CD4-positive, alpha-beta T cell treated with Interleukin-10 for 1 hour (primary cell): Measurements from ENCODE around the gene KLKB1.

Source experiments
- DNase-seq: peaks from one replicate; pipeline ENCODE4 v3.0.0-alpha.2; 2020

The KLKB1 gene

DNA sequence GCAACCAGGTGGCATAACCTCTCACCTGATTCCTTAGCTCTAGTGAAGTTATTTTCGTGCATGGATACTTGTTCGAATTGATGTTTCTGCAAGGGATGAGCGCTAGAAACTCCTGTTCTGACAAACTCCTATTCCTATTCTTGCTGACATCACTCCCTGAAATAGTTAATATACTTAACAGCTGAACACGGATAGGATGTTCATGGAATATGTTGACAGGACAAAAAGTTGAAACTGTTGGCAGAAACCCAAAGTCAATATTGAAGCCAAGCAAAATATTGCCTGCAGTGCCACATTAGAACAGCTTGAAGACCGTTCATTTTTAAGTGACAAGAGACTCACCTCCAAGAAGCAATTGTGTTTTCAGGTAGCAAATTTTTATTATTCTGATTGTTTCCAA is at the start of gene KLKB1:
Gene KLKB1, plus strand, starts transcription at position 287 of the 400 bp plus-strand sequence. CDS start 689 bp downstream, outside the sequence.
- no peak for DNase-seq

DNA sequence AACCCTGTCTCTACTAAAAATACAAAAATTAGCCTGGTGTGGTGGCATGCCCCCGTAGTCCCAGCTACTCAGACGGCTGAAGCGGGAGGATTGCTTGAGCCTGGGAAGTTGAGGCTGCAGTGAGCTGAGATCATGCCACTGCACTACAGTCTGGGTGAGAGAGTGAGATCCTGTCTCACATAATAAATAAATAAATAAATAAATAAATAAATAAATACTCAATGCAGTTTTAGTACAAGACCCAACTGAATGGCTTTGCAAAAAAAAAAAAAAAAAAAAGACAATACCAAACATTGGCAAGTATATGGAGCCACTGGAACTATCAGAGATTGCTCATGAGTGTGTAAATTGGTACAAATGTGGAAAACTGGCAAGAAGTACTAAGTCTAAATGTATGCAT is 39.2 kb upstream of the KLKB1 start:
- DNase-seq = no peak

DNA sequence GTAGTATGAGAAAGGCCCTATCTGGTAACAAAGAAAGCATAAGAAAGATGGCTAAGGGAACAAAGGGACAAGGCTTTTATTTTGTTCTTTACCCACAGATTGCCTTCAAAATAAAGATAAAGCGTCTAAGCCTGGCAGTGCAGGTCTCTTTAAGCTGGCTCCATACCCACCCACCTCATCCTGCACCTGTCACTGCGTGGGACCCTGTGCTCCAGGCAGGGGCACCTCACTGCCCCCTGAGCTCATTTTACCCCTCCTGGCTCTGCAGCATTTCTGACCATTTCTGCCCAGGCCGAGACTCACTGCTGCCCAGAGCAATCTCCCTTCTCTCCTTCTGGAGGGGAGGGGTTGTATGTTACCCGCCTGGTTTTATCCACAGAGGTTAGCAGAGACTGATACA is 37.7 kb upstream of the KLKB1 start:
- no peak for DNase-seq

DNA sequence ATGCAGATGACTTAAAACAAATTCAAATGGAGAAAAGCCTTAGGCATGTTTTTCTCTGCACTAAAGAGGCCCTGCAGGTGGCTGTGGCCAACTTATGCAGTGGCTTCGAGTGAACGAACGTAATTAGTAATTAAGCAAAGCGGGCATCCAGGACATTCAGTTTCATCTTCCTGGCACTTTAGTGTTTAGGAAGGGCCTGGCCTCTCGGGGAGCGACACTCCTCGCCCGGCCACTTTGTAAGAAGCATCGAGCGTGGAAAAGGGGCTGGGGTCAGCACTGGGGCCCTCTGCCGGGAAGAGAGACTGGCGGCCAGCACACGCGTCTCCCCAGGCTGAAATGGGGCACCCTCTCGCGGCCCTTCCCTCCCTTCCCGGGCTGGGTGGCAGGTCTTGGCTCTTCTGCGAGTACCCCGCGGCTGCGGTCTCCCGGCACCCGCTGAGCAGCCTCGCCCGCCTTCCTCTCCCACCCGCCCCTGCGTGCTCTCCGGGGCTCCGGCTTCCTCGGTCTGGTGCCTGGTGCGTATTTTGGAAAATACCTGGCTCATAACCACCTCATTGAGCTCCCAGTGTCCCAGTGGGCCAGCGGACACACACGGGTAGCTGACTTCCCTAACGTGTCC is 36.6 kb upstream of the KLKB1 start:
- peak; percentile 56 for DNase-seq

DNA sequence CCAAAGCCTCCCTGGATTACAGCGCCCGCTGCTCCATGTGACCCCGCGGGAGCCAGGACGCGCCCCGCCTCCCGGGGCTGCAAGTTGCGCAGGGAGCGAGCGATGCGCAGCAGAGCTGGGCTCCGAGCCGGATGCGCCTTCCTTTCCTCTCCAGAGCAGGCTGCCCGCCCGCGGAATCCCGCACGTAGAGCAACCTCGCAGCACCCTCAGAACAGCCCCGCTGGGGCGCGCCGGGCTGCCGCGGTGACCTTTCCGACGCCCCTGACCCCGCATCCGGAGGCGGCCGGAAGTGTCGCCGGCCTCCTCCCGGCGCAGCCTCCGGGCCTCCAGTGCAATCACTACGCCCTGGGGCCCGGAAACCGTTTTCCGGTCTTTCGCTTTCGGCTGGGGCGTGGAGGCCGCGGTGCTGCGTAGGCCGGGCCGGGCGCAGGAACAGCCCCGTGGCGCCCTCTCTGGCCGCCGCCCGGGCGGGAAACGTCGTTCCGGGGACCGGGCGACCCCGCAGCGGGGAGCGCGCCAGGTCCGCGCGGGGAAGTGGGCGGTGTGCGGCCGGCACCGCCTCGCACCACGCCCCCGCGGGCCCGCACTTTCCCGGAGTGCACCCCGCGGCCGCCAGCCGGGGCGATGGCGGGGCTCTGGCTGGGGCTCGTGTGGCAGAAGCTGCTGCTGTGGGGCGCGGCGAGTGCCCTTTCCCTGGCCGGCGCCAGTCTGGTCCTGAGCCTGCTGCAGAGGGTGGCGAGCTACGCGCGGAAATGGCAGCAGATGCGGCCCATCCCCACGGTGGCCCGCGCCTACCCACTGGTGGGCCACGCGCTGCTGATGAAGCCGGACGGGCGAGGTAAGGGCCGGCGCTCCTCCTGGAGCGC is 35.9 kb upstream of the KLKB1 start, which contains the start of gene CYP4V2:
Gene CYP4V2, plus strand, starts transcription at position 368 of the 866 bp plus-strand sequence. Its CDS starts 257 bp downstream, at position 625.
- DNase-seq = peak; percentile 90

DNA sequence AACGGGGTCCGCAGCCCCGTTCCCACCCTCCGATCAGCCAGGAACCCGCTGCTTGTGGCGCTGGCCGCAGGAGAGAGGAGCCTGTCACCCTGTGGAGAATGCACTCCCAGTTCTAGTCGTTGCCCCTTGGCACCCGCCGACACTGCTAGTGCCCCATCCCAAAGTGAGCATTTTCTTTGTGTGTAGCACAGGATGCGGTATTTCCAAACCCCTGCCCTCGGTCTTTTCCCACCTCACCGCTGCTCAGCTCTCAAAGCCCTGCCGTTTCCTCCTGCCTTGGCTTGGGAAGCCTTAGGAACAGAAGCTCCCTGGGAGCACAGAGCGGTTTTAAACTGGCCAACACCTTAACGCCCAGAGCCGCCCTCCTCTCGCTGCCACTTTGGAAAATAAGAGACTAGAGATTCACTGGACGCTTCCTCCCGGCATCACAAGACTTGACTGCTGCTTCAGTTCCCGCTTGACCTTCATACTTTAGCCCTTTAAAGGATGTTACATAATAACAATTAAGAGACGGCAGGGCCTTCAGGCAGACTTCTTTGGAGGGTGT is 35.2 kb upstream of the KLKB1 start:
- DNase-seq = peak; percentile 36

DNA sequence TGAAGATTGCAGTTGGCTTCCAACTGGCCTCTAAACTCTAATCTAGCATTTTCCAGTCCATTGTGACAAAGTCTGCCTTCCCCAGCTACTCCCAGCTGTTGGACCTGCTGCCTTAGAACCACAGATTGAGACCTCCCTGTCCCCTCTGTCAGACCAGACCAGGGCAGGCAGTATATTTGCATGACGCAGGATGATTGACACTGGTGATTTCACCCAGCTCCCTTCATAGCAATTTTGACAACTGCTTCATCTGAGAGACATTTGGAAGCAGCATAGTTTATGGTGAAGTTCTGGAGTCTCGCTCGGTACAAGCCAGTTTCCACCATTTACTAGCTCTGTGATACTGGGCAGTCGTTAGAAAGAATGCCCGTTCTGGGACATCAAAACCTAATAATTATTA is 33.5 kb upstream of the KLKB1 start:
- no peak for DNase-seq

DNA sequence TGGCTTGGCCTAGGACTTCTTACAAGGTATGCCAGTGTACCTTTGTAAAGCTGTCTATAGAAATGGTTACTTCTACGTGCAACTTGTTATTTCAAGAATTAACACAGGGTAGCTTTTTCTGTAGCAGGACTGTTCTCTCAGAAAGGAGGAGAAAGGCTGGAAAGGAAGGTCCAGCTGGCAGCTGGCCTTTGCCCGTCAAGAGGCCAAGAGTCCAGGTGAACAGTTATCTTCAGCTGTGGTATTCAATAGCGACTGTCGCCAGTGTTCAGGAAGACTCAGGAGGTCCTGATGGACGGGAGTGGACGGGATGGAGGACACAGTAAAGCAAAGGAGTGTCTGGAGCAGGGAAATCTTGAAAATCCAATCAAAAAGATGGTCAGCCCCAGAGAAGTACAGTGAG is 31.2 kb upstream of the KLKB1 start:
- DNase-seq = no peak

DNA sequence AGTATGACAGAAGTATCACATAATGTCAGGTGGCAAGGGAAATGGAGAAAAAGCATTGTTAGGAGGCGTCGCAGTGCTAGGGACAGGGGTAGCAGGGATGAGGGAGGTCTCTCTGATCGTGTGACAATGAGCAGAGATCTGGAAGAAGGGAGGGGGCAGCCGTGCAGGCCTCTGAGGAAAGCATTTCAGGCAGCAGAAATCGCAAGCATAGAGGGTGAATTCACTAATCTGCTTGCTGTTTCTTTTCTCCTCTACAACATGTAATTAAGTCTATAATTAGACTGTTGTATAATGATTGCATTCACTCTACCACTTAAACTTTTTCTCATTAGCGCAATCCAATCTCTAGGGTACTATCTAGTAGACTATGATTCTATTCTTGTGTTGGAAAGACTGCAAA is 26.8 kb upstream of the KLKB1 start:
- DNase-seq = no peak

DNA sequence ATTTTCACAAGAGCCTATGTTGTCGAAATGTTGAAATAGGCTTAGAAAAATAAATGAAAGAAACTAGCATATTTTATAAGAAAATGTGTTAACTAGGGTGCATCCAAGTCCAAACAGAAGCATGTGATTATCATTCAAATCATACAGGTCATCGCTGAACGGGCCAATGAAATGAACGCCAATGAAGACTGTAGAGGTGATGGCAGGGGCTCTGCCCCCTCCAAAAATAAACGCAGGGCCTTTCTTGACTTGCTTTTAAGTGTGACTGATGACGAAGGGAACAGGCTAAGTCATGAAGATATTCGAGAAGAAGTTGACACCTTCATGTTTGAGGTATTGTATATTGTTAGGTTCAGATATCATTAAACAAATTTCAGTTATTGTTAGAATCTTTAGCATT is 26.3 kb upstream of the KLKB1 start:
- DNase-seq = no peak

DNA sequence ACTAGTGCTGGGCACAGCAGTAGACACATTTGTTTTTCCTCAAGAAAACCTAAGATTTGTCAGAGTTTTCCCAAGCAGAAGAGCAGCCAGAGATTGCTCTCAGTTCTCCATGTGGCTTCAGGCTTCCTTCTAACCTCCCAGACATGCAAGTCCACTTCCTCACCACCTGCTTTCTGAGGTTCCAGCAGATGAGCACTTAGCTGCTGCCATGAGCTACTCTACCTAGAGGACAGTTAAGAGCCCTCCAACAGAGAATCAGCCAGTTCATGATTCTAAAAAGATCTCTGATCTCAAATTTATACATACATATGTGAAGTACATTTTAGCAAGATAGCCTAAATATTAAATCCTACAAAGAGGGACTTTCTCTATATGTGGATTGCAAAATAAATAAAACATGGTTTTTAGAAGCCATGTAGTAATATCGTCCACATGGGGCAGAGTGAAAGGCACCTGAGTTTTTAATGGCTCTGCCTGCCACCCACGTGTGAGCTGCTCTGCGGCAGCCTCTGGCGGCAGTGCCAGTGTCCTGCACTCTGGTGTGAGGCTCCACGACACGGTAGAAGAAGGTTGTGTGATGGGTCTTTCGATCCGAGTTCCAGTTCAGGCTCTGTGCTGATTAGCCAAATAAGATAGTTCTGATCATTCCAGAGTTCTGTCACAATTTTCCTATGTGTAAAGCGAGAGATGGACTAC is 25.6 kb upstream of the KLKB1 start:
- peak; percentile 62 for DNase-seq

DNA sequence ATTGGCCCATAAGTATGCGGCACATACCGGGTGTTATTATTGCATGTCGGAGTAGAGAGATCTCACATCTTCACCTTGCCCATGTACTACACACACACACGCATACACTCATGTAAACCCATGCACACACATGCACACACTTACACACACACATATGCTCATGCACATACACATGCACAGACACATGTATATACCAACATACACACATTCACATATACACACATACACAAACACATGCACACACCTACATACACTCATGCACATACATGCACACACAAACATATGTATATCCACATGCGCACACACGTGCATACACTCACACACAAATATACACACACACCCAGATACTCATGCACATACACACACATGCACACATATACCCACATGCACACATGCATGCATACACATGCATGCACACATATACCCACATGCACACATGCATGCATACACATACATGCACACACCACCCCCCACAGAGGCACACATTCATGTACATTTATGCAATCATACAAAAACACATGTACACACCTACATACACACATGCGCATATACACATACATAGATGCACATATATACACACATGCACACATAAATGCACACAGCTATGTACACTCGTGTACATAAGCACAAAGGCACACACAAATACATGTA is 24.7 kb upstream of the KLKB1 start:
- no peak for DNase-seq

DNA sequence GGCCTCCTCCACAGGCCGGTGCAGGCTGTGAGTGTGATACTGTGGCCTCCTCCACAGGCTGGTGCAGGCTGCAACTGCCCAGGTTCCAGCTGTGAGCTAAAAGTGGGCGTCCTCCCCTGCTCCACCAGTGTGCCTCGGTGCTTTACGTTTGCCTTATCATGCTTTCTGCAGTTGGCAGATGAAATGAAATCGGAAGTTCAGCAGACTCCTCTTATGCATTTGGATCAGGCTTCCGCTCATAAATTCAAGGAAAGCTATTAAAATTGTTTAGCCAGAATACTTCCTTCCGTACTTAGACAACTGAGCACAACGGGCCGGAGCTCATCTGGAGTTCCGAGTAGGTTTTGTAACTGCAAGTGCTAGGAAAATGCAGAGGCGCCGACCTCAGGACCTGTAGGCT is 23.9 kb upstream of the KLKB1 start:
- no peak for DNase-seq

DNA sequence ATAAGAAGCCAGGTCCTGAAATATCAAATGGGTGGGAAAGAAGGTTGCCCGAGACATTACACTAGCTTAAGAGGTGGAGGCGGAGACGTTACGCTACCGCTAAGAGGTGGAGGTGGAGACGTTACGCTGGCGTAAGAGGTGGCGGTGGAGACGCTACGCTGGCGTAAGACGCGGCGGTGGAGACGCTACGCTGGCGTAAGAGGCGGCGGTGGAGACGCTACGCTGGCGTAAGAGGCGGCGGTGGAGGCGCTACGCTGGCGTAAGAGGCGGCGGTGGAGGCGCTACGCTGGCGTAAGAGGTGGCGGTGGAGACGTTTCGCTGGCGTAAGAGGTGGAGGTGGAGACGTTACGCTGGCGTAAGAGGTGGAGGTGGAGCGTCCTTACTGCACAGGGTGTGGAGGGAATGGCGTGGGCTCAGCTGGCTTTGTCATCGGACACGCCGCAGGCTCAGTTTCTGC is 23.2 kb upstream of the KLKB1 start:
- DNase-seq = peak; percentile 21

DNA sequence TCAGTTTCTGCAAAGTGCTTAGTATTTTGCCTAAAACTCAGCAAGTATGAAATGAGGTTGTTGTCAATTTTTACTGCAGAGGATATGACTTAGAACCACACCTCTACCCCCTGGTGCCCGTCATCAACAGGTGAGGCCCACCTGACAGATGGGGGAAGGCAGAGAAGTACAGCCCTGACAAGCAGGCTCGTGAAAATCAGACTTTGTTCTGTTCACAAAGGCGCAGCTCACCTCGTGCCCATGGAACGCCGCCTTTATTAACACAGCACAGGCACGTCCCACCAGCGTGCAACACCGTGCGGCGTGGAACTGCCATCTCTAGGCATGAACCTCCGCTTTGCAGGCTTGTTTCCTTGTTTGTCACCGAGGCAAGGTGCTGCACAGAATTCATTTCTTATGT is 22.6 kb upstream of the KLKB1 start:
- no peak for DNase-seq

DNA sequence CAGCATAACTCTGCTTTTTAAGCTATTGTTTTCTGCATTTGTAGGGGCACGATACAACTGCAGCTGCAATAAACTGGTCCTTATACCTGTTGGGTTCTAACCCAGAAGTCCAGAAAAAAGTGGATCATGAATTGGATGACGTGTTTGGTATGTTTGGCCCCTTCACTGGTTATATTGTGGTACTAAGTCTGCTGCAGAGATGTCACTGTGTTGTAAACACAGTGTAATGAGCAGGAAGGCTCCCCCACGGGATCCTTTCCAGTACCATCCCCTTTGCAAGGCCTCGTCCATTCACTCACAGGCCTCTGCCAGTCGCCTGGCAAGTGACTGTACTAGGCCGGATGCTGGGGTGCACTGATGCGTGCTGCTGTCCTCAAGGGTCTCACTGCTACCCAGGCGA is 22.2 kb upstream of the KLKB1 start:
- DNase-seq = no peak

DNA sequence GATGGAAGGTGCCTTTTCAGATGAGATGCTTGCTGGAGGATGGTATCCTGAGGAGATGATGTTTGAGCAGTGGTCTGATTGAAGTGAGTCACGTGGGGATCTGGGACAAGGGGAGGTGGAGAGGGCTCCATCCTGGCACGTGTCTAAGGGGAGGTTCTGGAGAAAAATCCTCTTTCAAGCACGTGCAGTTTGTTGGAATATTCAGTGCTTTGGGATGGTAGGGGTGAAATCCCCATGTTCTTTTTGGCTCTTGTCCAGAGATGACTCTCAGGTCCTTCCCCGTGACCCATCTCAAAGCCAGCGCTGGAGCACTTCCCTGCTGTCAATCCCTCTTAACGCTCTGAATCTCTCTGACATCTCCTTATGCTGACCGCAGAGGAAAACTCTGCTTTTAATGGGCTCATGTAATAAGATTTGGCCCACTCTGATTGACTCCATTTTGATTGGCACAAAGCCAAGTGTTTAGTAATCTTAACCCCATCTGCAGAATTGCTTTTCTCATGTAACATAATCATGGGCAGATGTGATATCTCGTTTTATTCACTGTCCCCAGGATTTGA is 10.8 kb upstream of the KLKB1 start:
- no peak for DNase-seq

DNA sequence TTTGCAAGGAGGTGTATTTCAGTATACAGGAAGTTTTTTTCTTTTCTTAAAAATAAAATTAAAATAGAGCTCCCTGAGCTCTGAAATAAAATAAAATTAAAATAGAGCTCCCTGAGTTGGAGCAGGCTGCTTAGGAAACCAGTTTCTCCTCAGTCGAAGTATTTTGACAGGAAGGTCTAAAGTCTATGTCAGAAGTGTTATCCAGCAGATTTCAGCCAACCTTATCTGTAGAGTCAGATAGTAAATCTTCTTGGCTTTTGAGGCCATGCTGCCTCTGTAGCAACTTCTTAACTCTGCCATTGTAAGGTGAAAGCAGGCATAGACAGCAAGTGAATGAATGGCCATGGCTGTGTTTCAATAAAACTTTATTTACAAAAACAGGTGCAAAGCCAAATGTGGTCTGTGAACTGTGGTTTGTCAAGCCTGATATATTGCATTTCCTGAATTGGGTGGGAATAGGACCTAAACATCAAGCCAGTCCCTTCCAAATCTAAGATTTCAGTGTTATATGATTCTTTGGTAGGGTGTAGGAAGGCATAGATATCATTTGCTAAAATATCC is 9.5 kb upstream of the KLKB1 start:
- DNase-seq = no peak

DNA sequence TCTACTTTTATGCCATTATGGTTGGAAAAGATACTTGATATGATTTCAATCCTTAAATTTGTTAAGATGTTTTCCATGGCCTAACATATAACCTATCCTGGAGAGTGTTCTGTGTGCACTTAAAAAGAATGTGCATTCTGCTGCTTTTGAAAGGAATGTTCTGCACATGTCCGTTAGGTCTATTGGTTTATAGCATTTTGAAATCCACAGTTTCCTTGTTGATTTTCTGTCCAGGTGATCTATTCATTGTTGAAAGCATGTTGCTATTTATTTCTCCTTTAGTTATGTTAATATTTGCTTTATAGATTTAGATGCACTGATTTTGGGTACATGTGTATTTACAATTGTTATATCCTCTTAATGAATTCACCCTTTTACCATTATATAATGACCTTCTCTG is 5.7 kb upstream of the KLKB1 start:
- DNase-seq = no peak

DNA sequence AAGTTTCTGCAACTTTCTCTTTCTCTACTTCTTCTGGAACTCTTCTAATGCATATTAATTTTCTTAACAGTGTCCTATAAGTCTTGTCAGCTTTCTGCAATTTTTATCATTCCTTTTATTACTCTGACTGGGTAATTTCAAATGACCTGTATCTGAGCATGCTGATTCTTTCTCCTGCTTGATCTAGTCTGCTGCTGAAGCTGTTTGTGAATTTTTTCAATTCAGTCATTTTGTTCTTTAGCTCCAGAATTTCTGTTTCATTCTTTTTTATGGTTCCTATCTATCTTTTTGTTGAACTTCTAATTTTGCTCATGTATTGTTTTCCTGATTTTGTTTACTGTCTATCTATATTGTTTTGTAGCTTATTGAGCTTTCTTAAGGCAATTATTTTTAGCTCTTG is 1.5 kb upstream of the KLKB1 start:
- no peak for DNase-seq

DNA sequence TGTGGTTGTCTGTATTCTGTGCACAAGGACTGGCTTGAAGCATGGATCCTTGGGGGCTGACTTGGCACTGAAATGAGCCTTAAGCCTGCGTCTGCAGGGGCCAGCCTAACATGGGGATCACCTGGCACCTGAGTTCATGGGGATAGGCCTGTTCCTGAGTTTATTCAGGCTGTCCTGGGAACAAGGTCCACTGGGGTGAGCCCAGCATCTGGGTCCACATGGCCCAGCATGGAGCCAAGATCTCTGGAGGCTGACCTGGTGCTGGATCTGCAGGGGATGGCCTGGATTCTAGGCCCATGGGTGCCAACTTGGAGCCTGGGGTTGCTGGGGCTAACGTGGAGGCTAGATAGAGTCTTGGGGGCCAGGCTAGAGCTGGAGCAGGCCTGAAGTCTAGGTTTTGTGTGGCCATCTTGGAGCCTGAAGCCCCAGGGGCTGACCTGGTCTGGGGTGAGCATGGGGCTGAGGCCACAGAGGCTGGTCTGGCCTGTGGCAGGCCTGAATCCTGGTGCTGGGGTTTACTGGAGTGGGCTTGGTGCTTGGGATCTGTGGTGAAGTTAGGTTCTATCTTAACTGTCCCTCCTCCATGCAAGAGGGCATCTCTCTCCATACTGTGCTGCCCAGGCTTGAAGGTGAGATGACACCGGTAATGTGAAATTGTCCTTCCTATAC is 652 bp upstream of the KLKB1 start:
- DNase-seq = no peak
